Kidney epithelial cell (primary cell): Measurements from ENCODE around the gene PIKFYVE. TPM values are rescaled to one million over a fixed set of nuclear protein-coding genes. Genes with fewer than 3 reads are reported as not detected.

Experiments used
- DNase-seq: peaks from one replicate; pipeline ENCODE4 v3.0.0-alpha.2; 2010; ENCODE audit warnings: low read depth
- H3K27me3 ChIP-seq: 2 replicates; pipeline ENCODE4 v1.6.0; 2011; ENCODE audit warnings: low read length; ENCODE audit not compliant: control insufficient read depth, insufficient read depth
- H3K36me3 ChIP-seq: 2 replicates; pipeline ENCODE4 v1.5.1; 2011; ENCODE audit warnings: low read length; ENCODE audit not compliant: control insufficient read depth, insufficient read depth
- H3K4me3 ChIP-seq: 2 replicates; pipeline ENCODE4 v1.5.1; 2011; ENCODE audit warnings: low read depth, mild to moderate bottlenecking, control low read depth, low read length
- CTCF ChIP-seq: IDR thresholded peaks from 2 replicates; pipeline ENCODE4 v1.5.1; 2011; ENCODE audit warnings: mild to moderate bottlenecking, moderate library complexity, low read length, control low read depth, inconsistent platforms; ENCODE audit not compliant: insufficient read depth, poor library complexity, severe bottlenecking
- total RNA-seq: library from RNA; depleted of rRNA; stranded (reverse); fragments of >200 nt; gene quantifications from 2 replicates; pipeline ENCODE4 v1.2.3, GENCODE V29; 2015

Gene PIKFYVE
- total RNA-seq, 1 donor from 2014 or later, result 29.1 TPM

- Histone ChIP-seq H3K27me3 (no peaks in the 10 kb centered on the region), H3K4me3 (no peak overlapping the region), H3K36me3 (no peaks in the 10 kb centered on the region)
- TF ChIP-seq CTCF, result peak; percentile 34
- no peak for DNase-seq
Observed at GRCh38 chr2:208356846-208357574, 91.0 kb downstream of the PIKFYVE start.

GRCh38 chr2:208358758-208359631 lies 92.9 kb downstream of the PIKFYVE start:
- H3K4me3 ChIP-seq, result no peak overlapping the region
- TF ChIP-seq CTCF, result no peak
- H3K27me3 ChIP-seq, result no peaks in the 10 kb centered on the region
- no peaks in the 10 kb centered on the region for H3K36me3 ChIP-seq
- DNase-seq, result no peak

GRCh38 chr2:208359632-208359986 lies 93.6 kb downstream of the PIKFYVE start:
- no peak for DNase-seq
- Histone ChIP-seq H3K36me3 (no peaks in the 10 kb centered on the region), H3K4me3 (no peak overlapping the region), H3K27me3 (no peaks in the 10 kb centered on the region)
- TF ChIP-seq CTCF, result no peak

- Histone ChIP-seq H3K4me3 (no peak overlapping the region), H3K27me3 (no peaks in the 10 kb centered on the region), H3K36me3 (no peaks in the 10 kb centered on the region)
- no peak for TF ChIP-seq CTCF
- no peak for DNase-seq
Observed at GRCh38 chr2:208360259-208361076, 94.4 kb downstream of the PIKFYVE start.

- H3K36me3 ChIP-seq, result no peaks in the 10 kb centered on the region
- no peak for DNase-seq
- TF ChIP-seq CTCF, result no peak
- H3K27me3 ChIP-seq, result no peaks in the 10 kb centered on the region
- no peak overlapping the region for H3K4me3 ChIP-seq
Observed at GRCh38 chr2:208361077-208361441, 95.0 kb downstream of the PIKFYVE start.
